HepG2 (cell line): ENCODE measurements around the gene SP6. TPM values are rescaled to one million over a fixed set of nuclear protein-coding genes. Genes with fewer than 3 reads are reported as not detected.

Experiments
- BATF2 ChIP-seq: sonication (generic); formaldehyde crosslinking; IDR thresholded peaks from 2 replicates; pipeline ENCODE4 v1.8.0; 2022; ENCODE audit warnings: mild to moderate bottlenecking, missing genetic modification reagents, moderate library complexity
- CEBPB ChIP-seq: IDR thresholded peaks from 2 replicates; pipeline ENCODE4 v1.6.1; 2011; ENCODE audit warnings: low read depth, low read length, improper control_type of control experiment, borderline replicate concordance
- FUBP1 ChIP-seq: sonication (generic); formaldehyde crosslinking; IDR thresholded peaks from 2 replicates; pipeline ENCODE4 v1.5.1; 2020; ENCODE audit warnings: missing genetic modification reagents, mild to moderate bottlenecking, borderline replicate concordance
- PAXIP1 ChIP-seq: sonication (generic); formaldehyde crosslinking; conservative IDR thresholded peaks from 2 replicates; pipeline ENCODE4 v1.4.0; 2020; ENCODE audit warnings: mild to moderate bottlenecking, missing genetic modification reagents, moderate library complexity
- PCBP1 ChIP-seq: fragments of 200-400 bp; formaldehyde crosslinking; IDR thresholded peaks from 2 replicates; pipeline ENCODE4 v1.6.1; 2017; ENCODE audit warnings: mild to moderate bottlenecking, low read depth, low read length, borderline replicate concordance
- TRAFD1 ChIP-seq: sonication (generic); formaldehyde crosslinking; IDR thresholded peaks from 2 replicates; pipeline ENCODE4 v1.5.1; 2020; ENCODE audit warnings: missing genetic modification reagents, mild to moderate bottlenecking, borderline replicate concordance
- ZNF281 ChIP-seq: sonication (generic); formaldehyde crosslinking; IDR thresholded peaks from 2 replicates; pipeline ENCODE4 v1.4.0; 2020; ENCODE audit warnings: missing genetic modification reagents, borderline replicate concordance
- ZNF691 ChIP-seq: sonication (generic); formaldehyde crosslinking; IDR thresholded peaks from 2 replicates; pipeline ENCODE4 v1.4.0; 2020; ENCODE audit warnings: missing genetic modification reagents, low read depth, mild to moderate bottlenecking, borderline replicate concordance
- polyA plus RNA-seq, 8 experiments: library from polyadenylated mRNA; depleted of rRNA in 3 of 8; stranded (reverse) in 7 of 8; unstranded in 1 of 8; fragments of >200 nt; fragmentation: Illumina TruSeq in 4 of 8; extraction: Trizol in 4 of 8; gene quantifications; 2 replicates each; pipeline versions ENCODE4 v1.2.1 to v1.2.3, GENCODE V29; 2011 to 2016; ENCODE audit warnings: low read depth in 4 of 8, missing spikeins in 1 of 8, mixed read lengths in 1 of 8; ENCODE audit not compliant: insufficient read depth in 1 of 8
- total RNA-seq, 5 experiments: library from RNA; depleted of rRNA; stranded (reverse); fragments of >200 nt; fragmentation: Illumina TruSeq; extraction: Trizol; gene quantifications; 2 replicates each; pipeline ENCODE4 v1.2.3, GENCODE V29; 2016; ENCODE audit warnings: low read depth in 1 of 5

The SP6 gene
- total and polyA plus RNA-seq, 2 of the 13 experiments (the other 11 are each of a cell fraction or from before 2014, with no cell fraction given) = 0.07 TPM

GRCh38 chr17:47821031-47821423 lies 29.9 kb downstream of the SP6 start (continued):
- TF ChIP-seq PAXIP1 (CRISPR knock-in tag) = no peak
- TF ChIP-seq PCBP1 = no peak
- TF ChIP-seq BATF2 (CRISPR knock-in tag) = no peak
- no peak for TF ChIP-seq CEBPB
- no peak for TF ChIP-seq ZNF691
- no peak for TF ChIP-seq FUBP1
- peak; percentile 17; the same call in 1 of the 2 replicates for TF ChIP-seq ZNF281 (CRISPR knock-in tag)
- TF ChIP-seq TRAFD1 (CRISPR knock-in tag) = no peak
